ENCODE results near the gene SGK2.
"Not testable (repeated sequence)": the region's sequence is repeated elsewhere in the genome, so short reads cannot be mapped to it uniquely, and the experiment has no call there.

Gene SGK2

GRCh38 chr20:43607278-43607677, 48.5 kb downstream of the SGK2 start:
- not testable (repeated sequence) for DNase-seq

GRCh38 chr20:43631598-43631997, 72.8 kb downstream of the SGK2 start:
- DNase-seq = no peak

Measured in activated T-cell treated with anti-CD3 and anti-CD28 coated beads, Interleukin-2, amount 50 U/mL, for 48 hours (primary cell).